ENCODE results near the gene C12orf42. TPM values are rescaled to one million over a fixed set of nuclear protein-coding genes. Genes with fewer than 3 reads are reported as not detected.

C12orf42 gene
- total and polyA plus RNA-seq, 4 experiments from 2014 or later: 4.5 to 12.8 (median 6.5) TPM

DNA sequence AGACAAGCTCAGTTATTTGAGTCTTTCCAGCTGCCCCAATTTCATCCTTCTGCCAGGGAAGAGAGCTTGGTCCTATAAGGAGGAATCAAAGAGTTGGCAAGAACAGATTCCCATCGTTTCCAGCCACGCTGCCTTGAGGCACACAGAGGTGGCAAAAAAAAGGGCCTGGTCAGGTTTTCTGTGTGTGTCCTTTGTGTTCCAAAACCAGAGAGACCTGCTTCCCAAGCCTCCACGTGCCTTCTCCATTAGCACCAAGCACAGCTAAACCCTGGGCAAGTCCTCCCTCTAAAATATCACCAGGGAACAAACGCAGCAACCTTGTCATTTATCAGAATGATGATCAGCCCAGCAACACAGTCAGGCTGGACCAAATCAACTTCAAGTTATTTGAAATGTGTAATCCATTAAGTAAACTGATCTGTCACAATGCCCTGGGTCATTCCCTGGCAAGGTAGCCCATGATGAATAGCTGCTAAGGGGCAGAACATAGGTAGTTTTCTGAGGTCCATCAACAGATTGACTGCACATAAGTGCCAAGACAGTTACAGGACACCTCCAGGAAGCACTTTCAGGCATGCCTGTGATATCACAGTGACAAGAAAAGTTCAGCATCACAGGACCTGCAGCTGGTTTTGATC, 28.6 kb upstream of the C12orf42 start:
- ChIA-PET CTCF (ENCODE audit: partially characterized antibody) (interaction anchor here (0.6 to 1.5 kb wide), 3 partner anchors 24 to 576 kb away, joined by 4 to 5 read pairs (median 4); no protein-coding TSS in a partner anchor), POLR2A (ENCODE audit: partially characterized antibody) (no interaction called here)
- no peak overlapping the region for H3K4me3 ChIP-seq (ENCODE audit: low read length in 2 of 2)
- H3K4me3 Mint-ChIP-seq: no peak overlapping the region
- no peak overlapping the region for H3K27ac ChIP-seq (ENCODE audit: low read depth, low read length)
- no peaks in the 10 kb centered on the region for H3K36me3 ChIP-seq (ENCODE audit: insufficient read depth, low read length)
- no peak for DNase-seq
- no peaks in the 10 kb centered on the region for H3K36me3 Mint-ChIP-seq
- H3K9me3 ChIP-seq (ENCODE audit: control insufficient read depth in 1 of 2, low read length in 2 of 2): no peaks in the 10 kb centered on the region
- H3K27ac Mint-ChIP-seq: no peak overlapping the region
- H3K27me3 ChIP-seq (ENCODE audit: insufficient read depth, low read length): no peaks in the 10 kb centered on the region
- no peaks in the 10 kb centered on the region for H3K4me1 Mint-ChIP-seq
- H3K27me3 Mint-ChIP-seq: peaks cover 1 to 2% of the 10 kb centered on the region in 2 donors
- intact Hi-C loops (cut with micrococcal nuclease): no loop called here
- no peaks in the 10 kb centered on the region for H3K4me1 ChIP-seq (ENCODE audit: insufficient read depth, low read length)
- no peaks in the 10 kb centered on the region for H3K9me3 Mint-ChIP-seq

DNA sequence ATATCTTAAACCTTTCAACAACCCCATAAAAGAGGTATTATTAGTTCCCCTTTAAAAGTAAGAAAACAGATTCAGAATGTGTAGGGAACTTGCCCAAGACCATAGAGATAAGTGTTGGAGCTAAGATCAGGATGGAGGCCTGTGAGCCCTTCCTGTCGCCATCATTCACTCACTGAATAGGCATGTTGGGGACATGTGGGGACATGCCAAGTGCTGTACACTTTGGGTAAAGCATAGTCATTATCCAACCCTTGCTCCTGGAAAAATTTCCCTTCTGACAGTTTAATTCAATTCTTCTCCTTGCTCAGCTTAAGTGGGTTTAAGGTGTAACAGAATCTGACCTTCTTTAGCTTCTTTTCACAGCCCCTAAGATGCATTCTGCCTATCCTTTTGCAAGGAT, 28.0 kb upstream of the C12orf42 start:
- POLR2A ChIA-PET (ENCODE audit: partially characterized antibody): no interaction called here
- H3K27ac ChIP-seq (ENCODE audit: low read depth, low read length): no peak overlapping the region
- no peaks in the 10 kb centered on the region for H3K9me3 ChIP-seq (ENCODE audit: control insufficient read depth in 1 of 2, low read length in 2 of 2)
- no peak overlapping the region for H3K4me3 ChIP-seq (ENCODE audit: low read length in 2 of 2)
- H3K36me3 ChIP-seq (ENCODE audit: insufficient read depth, low read length): no peaks in the 10 kb centered on the region
- H3K4me1 Mint-ChIP-seq: no peaks in the 10 kb centered on the region
- no peaks in the 10 kb centered on the region for H3K4me1 ChIP-seq (ENCODE audit: insufficient read depth, low read length)
- peaks cover 0 to 2% of the 10 kb centered on the region in 2 donors for H3K27me3 Mint-ChIP-seq
- DNase-seq: no peak
- no peaks in the 10 kb centered on the region for H3K27me3 ChIP-seq (ENCODE audit: insufficient read depth, low read length)
- no peak overlapping the region for H3K4me3 Mint-ChIP-seq
- intact Hi-C loops (cut with micrococcal nuclease): no loop called here
- H3K9me3 Mint-ChIP-seq: no peaks in the 10 kb centered on the region
- no peak overlapping the region for H3K27ac Mint-ChIP-seq
- CTCF ChIA-PET (ENCODE audit: partially characterized antibody): interaction anchor here (1.5 kb wide), 1 partner anchor 575 kb away, joined by 4 read pairs; no protein-coding TSS in a partner anchor
- no peaks in the 10 kb centered on the region for H3K36me3 Mint-ChIP-seq

DNA sequence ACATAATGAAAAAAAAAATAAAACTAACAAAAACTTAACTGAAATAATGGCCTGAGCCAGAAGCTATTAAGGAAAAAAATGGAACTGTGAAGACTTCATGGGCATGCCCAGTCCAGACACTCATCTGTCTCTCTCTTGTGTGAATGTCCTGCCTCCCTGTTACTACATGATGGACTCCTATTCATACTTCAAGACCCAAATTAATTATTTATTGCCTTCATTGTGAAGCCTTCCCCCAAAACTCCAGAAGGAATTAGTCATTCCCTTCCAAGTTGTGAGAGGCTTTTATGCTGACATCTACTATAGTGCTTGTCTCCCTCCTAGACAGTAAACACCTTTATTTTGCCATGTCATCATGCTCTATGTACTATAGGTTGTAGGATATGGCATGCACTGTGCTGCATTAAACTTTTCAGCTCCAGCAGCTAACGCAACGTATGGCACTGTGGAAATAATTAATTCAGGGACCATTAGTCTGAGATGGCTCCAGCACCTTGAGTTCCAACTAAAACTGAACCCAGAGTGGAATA, 25.0 kb upstream of the C12orf42 start:
- intact Hi-C loops (cut with micrococcal nuclease): no loop called here
- Histone ChIP-seq H3K27ac (ENCODE audit: low read depth, low read length) (no peak overlapping the region), H3K36me3 (ENCODE audit: insufficient read depth, low read length) (no peaks in the 10 kb centered on the region), H3K4me1 (ENCODE audit: insufficient read depth, low read length) (no peaks in the 10 kb centered on the region), H3K9me3 (ENCODE audit: control insufficient read depth in 1 of 2, low read length in 2 of 2) (no peaks in the 10 kb centered on the region), H3K27me3 (ENCODE audit: insufficient read depth, low read length) (no peaks in the 10 kb centered on the region), H3K4me3 (ENCODE audit: low read length in 2 of 2) (no peak overlapping the region)
- CTCF ChIA-PET (ENCODE audit: partially characterized antibody): no interaction called here
- Mint-ChIP-seq H3K9me3 (no peaks in the 10 kb centered on the region), H3K27ac (no peak overlapping the region), H3K4me1 (no peaks in the 10 kb centered on the region), H3K4me3 (no peak overlapping the region), H3K36me3 (no peaks in the 10 kb centered on the region), H3K27me3 (peaks cover 1 to 2% of the 10 kb centered on the region in 2 donors)
- POLR2A ChIA-PET (ENCODE audit: partially characterized antibody): no interaction called here
- no peak for DNase-seq

DNA sequence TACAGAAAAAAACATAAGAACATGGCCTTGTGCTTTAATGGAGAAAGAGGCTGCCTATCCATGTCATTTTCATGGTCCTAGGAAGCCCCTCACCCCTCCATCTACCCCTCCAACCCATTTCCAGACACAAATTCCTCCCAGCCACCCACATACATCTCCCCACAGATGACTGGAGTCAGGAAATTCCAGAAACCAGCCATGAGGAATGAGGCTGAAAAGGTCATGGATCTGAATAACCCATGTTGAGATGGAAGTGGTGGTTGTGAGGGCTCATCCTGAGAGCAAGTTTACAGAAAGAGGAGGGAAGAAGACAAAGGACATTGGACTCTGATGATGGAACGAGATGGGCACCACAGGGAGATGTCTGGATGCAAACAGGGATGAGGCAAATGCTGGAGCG, 23.9 kb upstream of the C12orf42 start:
- no peaks in the 10 kb centered on the region for H3K27me3 ChIP-seq (ENCODE audit: insufficient read depth, low read length)
- Mint-ChIP-seq H3K36me3 (no peaks in the 10 kb centered on the region), H3K4me1 (no peaks in the 10 kb centered on the region), H3K4me3 (no peak overlapping the region), H3K27me3 (peaks cover 1 to 2% of the 10 kb centered on the region in 2 donors), H3K9me3 (no peaks in the 10 kb centered on the region), H3K27ac (peak overlapping the region in 1 of 7 donors; percentile 22)
- no peak for DNase-seq
- no peaks in the 10 kb centered on the region for H3K36me3 ChIP-seq (ENCODE audit: insufficient read depth, low read length)
- ChIA-PET CTCF (ENCODE audit: partially characterized antibody) (no interaction called here), POLR2A (ENCODE audit: partially characterized antibody) (no interaction called here)
- H3K4me3 ChIP-seq (ENCODE audit: low read length in 2 of 2): no peak overlapping the region
- intact Hi-C loops (cut with micrococcal nuclease): no loop called here
- no peaks in the 10 kb centered on the region for H3K9me3 ChIP-seq (ENCODE audit: control insufficient read depth in 1 of 2, low read length in 2 of 2)
- H3K27ac ChIP-seq (ENCODE audit: low read depth, low read length): no peak overlapping the region
- H3K4me1 ChIP-seq (ENCODE audit: insufficient read depth, low read length): no peaks in the 10 kb centered on the region

DNA sequence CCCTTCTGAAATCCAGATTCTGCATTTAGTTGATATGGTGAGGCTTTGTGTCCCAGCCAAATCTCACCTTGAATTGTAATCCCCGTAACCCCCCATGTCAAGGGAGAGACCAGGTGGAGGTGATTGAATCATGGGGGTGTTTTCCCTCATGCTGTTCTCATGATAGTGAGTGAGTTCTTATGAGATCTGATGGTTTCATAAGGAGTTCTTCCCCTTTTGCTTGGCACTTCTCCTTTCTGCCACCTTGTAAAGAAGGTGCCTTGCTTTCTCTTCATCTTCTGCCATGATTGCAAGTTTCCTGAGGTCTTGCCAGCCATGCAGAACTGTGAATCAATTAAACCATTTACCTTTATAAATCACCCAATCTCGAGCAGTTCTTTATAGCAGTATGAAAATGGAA, 23.1 kb upstream of the C12orf42 start:
- intact Hi-C loops (cut with micrococcal nuclease): no loop called here
- Mint-ChIP-seq H3K4me1 (no peaks in the 10 kb centered on the region), H3K27me3 (peaks cover 1 to 2% of the 10 kb centered on the region in 2 donors), H3K36me3 (no peaks in the 10 kb centered on the region), H3K27ac (no peak overlapping the region), H3K9me3 (no peaks in the 10 kb centered on the region), H3K4me3 (no peak overlapping the region)
- CTCF ChIA-PET (ENCODE audit: partially characterized antibody): no interaction called here
- Histone ChIP-seq H3K9me3 (ENCODE audit: control insufficient read depth in 1 of 2, low read length in 2 of 2) (no peaks in the 10 kb centered on the region), H3K4me3 (ENCODE audit: low read length in 2 of 2) (no peak overlapping the region), H3K27ac (ENCODE audit: low read depth, low read length) (no peak overlapping the region), H3K27me3 (ENCODE audit: insufficient read depth, low read length) (no peaks in the 10 kb centered on the region), H3K4me1 (ENCODE audit: insufficient read depth, low read length) (no peaks in the 10 kb centered on the region), H3K36me3 (ENCODE audit: insufficient read depth, low read length) (no peaks in the 10 kb centered on the region)
- POLR2A ChIA-PET (ENCODE audit: partially characterized antibody): no interaction called here
- DNase-seq: no peak

DNA sequence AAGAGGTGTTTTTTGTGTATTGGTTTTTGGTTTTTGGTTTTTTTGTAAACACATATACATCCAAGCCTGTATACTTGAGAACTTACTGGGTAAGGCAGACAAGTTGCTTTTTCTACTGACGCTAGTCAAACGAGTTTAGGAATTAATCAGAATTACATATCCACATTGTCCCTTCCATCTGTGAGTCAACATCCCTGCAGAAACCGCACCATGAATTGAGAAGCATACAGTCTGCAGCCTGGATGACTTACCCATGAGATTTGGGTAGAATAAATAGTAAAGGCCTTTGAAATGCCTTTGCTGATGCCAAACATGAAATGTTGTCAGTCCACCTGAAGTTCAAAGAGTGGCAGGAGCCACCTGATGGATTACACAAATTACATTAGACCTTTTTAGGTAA, 21.4 kb upstream of the C12orf42 start:
- intact Hi-C loops (cut with micrococcal nuclease): no loop called here
- Histone ChIP-seq H3K36me3 (ENCODE audit: insufficient read depth, low read length) (no peaks in the 10 kb centered on the region), H3K4me1 (ENCODE audit: insufficient read depth, low read length) (no peaks in the 10 kb centered on the region), H3K27ac (ENCODE audit: low read depth, low read length) (no peak overlapping the region), H3K9me3 (ENCODE audit: control insufficient read depth in 1 of 2, low read length in 2 of 2) (no peaks in the 10 kb centered on the region), H3K4me3 (ENCODE audit: low read length in 2 of 2) (no peak overlapping the region), H3K27me3 (ENCODE audit: insufficient read depth, low read length) (no peaks in the 10 kb centered on the region)
- H3K9me3 Mint-ChIP-seq: no peaks in the 10 kb centered on the region
- no peaks in the 10 kb centered on the region for H3K4me1 Mint-ChIP-seq
- no peaks in the 10 kb centered on the region for H3K36me3 Mint-ChIP-seq
- no peak overlapping the region for H3K4me3 Mint-ChIP-seq
- H3K27me3 Mint-ChIP-seq: peaks cover 1 to 2% of the 10 kb centered on the region in 2 donors
- ChIA-PET CTCF (ENCODE audit: partially characterized antibody) (no interaction called here), POLR2A (ENCODE audit: partially characterized antibody) (no interaction called here)
- no peak for DNase-seq
- H3K27ac Mint-ChIP-seq: no peak overlapping the region

DNA sequence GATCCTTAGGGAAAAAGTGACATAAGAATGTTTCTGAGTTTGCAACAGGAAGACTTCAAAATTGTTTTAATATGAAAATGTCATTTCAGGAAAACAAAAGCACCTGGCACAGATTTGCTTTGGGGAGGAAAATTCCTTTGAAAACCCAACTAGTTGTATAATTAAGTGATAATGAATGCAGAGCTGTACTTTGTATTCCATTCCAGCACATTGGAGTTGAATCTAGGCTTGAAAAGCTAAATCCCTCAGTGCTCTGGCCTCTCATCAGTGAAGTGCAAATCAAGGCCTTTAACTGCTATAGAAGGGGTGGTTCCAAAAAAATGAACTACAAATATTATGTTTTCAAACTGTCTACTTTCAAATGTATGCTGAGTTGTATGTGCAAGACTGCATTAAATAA, 19.6 kb upstream of the C12orf42 start:
- no peak overlapping the region for H3K27ac Mint-ChIP-seq
- intact Hi-C loops (cut with micrococcal nuclease): no loop called here
- POLR2A ChIA-PET (ENCODE audit: partially characterized antibody): no interaction called here

More for the DNA sequence above, 19.6 kb upstream of the C12orf42 start:
- Mint-ChIP-seq H3K27me3 (peaks cover 0 to 1% of the 10 kb centered on the region in 2 donors), H3K4me1 (no peaks in the 10 kb centered on the region), H3K9me3 (no peaks in the 10 kb centered on the region), H3K36me3 (no peaks in the 10 kb centered on the region), H3K4me3 (no peak overlapping the region)
- Histone ChIP-seq H3K4me1 (ENCODE audit: insufficient read depth, low read length) (no peaks in the 10 kb centered on the region), H3K27me3 (ENCODE audit: insufficient read depth, low read length) (no peaks in the 10 kb centered on the region), H3K27ac (ENCODE audit: low read depth, low read length) (no peak overlapping the region), H3K9me3 (ENCODE audit: control insufficient read depth in 1 of 2, low read length in 2 of 2) (no peaks in the 10 kb centered on the region), H3K4me3 (ENCODE audit: low read length in 2 of 2) (no peak overlapping the region), H3K36me3 (ENCODE audit: insufficient read depth, low read length) (no peaks in the 10 kb centered on the region)
- DNase-seq: no peak
- CTCF ChIA-PET (ENCODE audit: partially characterized antibody): no interaction called here

Data from CD4-positive, alpha-beta memory T cell (primary cell).